Hematopoietic multipotent progenitor cell treated with erythropoietin and hydrocortisone succinate and interleukin-3 and kit ligand, for 15 days (in vitro differentiated cells): ENCODE data around the gene ILDR2.

Experiments used
- DNase-seq: peaks from one replicate; pipeline ENCODE4 v3.0.0-alpha.2; 2015; ENCODE audit warnings: low spot score

ILDR2 gene, protein sequence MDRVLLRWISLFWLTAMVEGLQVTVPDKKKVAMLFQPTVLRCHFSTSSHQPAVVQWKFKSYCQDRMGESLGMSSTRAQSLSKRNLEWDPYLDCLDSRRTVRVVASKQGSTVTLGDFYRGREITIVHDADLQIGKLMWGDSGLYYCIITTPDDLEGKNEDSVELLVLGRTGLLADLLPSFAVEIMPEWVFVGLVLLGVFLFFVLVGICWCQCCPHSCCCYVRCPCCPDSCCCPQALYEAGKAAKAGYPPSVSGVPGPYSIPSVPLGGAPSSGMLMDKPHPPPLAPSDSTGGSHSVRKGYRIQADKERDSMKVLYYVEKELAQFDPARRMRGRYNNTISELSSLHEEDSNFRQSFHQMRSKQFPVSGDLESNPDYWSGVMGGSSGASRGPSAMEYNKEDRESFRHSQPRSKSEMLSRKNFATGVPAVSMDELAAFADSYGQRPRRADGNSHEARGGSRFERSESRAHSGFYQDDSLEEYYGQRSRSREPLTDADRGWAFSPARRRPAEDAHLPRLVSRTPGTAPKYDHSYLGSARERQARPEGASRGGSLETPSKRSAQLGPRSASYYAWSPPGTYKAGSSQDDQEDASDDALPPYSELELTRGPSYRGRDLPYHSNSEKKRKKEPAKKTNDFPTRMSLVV

DNA sequence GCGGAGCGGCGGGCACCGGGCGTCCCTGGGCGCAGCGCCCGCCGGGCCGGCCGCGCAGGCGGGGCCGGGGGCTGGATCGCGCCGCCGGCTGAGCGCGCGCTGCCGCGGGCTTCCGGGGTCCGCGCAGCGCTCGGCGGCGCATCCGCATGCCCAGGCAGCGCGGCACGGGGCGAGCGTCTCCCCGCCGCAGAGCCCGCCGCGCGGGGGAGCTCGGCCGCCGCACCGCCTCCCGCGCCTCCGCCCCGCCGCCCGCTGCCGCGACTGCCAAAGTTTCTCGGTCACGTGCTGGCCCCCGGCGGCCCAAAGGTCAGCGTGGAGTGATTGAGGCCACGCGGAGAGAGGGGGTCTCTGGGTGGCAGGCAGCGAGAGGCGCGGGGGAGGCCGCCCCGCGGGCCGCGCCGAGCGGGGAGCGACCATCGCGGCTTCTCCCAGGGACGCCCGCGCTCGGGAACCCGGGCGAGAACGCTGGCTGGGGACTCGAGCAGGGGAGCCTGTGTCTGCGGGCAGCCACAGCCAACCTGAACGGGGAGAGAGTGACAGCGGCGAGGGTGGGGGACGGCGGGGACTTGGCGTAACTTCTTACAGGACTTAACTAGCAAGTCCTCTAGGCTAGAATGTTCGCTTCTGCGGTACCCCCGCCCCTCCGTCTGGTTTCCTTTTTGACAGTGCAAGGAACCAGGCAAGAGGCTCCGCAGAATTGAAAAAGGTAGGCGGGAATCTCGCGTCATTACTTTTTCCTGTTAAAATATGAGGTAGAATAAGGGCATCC, at the start of gene ILDR2:
ILDR2 (minus strand) TSS at position 180 of the 769 bp plus-strand sequence. CDS start 272 bp downstream, outside the sequence.
- DNase-seq: no peak

DNA sequence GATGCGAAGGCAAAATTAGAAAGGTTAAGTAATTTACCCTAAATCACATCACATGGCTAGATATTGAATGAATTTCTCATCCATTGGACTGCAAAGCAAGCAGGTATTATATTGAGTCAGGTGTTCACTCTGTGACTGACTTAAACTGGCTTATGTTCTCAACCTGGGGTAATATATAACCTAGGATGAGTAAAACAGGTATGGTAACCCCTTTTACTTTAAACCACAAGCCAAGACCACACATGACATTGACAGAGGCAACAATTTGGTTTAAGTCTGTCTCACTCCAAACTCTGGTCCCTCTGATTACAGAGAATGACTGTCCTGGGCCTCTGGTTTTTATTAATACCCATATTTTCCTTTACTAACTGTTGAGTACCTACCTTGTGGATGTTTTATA, 47.0 kb upstream of the ILDR2 start:
- no peak for DNase-seq

DNA sequence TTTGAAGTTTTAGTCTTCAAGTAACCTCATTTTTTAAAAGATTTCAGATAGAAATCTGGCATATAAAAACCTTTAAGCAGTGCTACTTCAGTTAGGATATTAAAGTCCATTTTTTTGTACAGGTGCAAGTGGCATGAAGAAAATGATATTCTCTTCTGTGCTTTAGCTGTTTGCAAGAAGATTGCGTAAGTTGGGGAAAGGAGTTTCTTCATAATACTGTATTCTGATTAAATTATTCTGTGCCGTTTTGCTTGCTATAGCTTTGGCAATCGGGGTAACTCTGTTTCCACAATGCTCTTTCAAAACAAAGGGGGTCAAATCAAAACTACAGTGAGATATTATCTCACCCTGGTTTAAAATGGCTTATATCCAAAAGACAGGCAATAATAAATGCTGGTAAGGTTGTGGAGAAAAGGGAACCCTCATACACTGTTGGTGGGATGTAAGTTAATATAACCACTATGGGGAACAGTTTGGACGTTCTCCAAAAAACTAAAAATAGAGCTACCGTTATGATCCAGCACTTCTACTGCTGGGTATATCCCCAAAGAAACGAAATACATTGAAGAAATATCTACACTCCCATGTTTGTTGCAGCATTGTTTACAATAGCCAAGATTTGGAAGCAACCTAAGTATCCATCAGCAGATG, 40.9 kb upstream of the ILDR2 start:
- no peak for DNase-seq

DNA sequence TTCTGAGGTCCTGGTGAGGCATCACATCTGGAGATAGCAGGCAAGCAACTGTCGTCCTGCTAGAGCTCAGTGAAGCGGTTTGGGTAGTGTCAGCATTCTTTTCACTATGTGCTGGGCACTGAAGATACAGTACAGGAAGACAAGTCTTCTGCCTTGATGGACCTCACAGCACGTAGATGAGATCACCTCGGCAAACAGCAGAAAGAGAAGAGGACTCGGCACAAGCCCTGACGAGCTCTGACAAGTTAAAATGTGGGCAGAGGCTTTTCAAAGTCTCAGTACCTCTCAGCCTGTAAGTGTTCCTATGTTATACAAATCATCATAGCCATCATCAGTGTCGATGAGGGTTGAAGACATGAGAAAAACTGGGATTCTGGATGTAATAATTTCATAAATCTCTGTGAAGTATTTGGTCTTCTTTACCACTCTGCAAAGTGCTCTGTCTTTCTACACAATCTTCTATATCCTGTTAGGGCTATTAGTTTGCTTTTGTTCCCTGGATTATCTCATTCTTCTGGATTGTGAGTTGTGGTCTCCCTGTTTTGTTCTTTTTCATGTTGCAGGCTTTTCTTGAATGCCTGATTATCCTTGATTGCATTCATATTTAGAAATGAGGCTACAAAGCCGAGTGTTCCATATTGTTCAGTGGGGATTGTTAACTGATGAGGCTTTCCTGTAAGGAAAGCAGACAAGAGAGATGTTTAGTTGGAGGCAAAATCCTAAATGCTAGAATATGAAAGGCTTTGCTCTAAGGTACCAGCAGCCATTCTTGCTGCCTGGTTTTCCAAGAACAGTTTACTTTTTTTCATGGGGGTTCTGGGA, 38.0 kb upstream of the ILDR2 start:
- DNase-seq: no peak

DNA sequence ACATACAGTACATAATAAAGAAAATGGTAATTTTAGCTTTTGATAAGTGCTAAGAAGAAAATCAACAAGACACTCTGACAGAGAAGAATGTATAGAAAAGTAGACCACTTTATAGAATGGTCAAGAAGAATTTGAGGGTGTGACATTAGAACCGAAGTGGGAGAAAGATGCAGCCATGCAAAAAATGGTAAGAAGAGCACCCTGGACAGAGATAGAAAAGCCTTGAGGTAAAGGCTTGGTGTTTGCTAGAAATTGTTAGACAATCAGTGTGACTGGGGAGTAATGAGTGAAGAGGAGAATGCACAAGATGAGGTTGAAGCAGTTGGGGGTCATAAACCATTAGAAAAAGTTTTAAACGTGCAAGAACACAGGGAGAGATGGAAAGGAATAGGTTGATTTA, 37.2 kb upstream of the ILDR2 start:
- DNase-seq: no peak

DNA sequence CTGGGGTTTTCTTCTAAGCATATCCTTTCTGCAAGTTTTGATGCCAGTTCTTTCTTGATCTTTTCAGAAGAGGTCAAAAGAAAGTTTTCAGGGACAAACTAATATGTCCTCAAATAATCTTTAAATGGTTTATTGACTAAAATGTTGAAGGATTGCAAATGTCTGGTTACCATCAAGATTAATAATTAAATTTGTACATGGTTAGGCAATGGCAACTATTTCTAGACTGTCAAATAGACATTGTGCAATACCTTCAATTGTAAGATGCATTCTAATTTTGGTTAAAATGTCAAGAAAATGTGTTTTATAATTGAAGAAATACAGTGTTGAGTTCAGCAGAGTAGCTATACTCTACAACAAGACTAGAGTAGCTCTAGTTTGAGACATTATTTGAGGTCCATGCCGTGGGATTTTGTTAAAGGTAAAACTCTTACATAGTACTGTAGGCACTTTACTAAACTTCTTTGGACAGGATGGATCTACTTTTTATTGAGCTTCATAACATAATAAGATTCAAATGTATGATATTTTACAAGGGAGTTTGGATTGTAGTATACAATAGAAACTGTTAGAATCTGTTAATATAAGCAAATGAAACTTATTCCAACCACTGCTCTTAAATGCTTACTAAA, 36.3 kb upstream of the ILDR2 start:
- DNase-seq: no peak

DNA sequence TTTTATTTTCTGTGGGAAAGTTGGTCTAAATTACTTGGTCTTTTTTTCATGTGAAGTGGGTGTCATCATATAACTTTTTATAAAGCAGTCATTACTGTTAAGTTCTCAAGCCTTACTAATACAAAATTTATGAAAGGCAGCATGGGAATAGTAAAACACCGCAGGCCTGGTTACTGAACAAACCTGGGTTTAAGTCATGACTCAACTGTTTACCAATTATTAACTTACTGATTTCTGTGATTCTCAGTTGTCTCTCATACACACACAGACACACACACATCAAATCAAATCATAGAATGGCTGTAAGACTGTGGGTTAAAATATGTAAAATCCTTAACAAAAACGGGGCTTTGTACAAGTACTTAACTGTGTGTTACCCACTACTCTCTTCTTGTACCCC, 28.4 kb upstream of the ILDR2 start:
- DNase-seq: no peak

DNA sequence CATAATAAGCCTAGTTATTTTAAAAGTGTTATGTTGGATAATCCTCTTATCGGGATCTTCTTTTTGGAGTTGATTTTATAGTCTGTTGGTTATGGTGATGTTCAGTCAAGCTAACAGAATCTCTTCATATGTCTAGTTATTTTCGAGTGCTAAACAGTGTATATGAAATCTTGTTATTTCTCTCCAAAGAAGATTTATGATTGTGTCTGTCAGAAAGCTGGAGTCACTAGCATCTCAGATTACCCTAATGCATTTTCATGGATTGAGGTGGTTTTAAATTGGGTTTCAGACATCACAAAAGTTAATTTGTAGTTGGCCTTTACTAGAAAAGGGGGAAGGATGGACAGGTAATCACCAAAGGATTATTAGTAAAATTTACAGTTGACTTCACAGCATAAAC, 27.0 kb upstream of the ILDR2 start:
- no peak for DNase-seq

DNA sequence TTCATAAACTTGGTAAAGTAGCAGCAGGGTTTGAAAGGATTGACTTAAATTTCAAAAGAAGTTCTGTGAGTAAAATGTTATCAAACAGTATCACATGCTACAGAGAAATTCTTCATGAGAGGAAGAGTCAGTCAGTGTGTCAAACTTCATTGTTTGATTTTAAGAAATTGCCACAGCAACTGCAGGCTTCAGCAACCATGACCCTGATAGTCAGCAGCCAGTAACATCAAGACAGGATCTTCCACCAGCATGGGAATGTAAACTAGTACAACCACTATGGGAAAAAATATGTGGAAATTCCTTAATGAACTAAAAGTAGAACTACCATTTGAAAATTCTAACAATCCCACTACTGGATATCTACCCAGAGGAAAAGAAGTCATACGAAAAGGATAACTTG, 25.2 kb upstream of the ILDR2 start:
- no peak for DNase-seq

DNA sequence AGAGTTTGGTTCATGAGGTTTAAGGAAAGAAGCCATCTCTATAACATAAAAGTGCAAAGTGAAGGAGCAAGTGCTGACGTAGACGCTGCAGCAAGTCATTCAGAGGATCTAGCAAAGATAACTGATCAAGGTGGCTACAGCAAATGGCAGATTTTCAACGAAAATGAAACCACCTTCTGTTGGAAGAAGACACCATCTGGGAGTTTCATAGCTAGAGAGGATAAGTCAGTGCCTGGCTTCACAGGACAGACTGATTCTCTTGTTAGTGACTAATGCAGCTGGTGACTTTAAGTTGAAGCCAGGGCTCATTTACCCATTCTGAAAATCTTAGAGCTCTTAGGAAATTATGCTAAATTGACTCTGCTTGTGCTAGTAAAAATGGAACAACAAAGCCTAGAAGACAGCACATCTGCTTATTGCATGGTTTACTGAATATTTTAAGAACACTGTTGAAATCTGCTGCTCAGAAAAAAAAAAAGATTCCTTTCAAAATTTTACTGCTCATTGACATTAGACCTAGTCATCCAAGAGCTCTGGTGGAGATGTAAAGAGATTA, 24.2 kb upstream of the ILDR2 start:
- no peak for DNase-seq

DNA sequence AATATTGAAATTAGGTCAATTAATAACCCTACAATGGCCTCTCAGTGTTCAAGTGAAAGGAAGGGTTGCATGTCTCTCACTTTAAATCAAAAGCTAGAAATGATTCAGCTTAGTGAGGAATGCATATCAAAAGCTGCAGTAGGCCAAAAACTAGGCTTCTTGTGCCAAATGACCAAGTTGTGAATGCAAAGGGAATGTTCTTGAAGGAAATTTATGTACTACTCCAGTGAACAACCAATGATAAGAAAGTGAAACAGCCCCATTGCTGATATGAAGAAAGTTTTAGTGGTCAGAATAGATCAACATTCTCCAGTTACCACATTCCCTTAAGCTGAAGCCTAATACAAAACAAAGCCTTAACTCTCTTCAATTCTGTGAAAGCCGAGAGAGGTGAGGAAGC, 23.7 kb upstream of the ILDR2 start:
- DNase-seq: no peak

DNA sequence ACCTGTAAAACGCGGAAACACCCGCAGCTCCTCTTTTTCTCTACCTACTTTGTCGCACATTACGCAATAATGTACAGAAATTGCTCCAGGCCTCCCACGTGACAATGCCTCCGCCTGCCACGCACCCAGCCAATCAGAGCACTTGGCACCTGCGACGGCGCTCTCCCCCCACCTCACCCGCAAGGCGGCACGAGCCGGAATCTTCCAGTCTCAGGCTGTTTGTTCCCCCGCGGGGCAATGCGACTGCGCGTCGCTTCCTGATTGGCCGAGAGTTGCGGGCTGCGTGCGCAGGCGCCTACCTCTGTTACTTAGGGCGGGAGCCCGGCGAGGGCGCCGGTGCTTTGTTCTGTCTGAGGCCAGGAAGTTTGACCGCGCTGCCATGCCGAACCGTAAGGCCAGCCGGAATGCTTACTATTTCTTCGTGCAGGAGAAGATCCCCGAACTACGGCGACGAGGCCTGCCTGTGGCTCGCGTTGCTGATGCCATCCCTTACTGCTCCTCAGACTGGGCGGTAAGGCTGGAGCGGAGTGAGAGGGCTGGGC, 13.7 kb upstream of the ILDR2 start, which contains the start of gene MAEL:
MAEL (plus strand) TSS at position 307 of the 542 bp plus-strand sequence; CDS start at position 380, 73 bp downstream.
- DNase-seq: no peak

DNA sequence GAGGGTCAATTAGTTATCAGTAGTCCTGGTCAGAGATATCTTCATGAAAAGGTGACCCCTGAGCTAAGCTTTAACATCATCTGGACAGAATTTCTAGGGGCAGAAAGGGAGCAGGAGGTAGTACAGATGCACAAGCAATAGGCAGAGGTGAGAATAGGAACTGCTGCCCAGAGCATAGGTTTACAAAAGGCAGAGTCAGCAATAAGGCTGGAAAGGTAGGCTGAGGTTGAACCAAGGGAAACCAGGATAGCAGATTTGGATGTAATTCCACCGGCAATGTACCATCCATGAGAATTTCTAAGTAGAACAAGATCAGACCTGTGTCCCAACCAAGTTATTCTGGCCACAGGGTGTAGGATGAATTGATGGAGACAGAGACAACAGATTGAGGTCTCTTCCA, 6.2 kb upstream of the ILDR2 start:
- DNase-seq: no peak

DNA sequence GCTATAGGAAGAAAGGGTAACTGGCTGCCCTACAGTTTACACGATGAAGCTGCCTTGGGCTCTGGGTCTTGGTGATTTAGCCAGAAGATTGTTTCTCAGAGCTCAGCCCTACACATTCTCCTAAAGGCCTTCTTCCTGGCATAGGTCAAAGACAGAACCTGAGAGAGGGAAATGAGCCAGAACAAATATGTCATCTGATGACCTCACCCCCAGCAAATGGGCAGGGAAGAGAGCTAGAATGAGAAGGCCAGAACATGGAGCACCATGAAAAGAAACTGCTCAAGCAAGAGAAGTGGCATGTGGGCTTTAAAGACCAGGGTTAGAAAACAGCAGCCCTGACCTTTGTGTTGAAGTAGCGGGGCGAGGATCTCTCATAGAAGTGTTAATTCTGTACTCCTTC, 5.5 kb upstream of the ILDR2 start:
- DNase-seq: no peak

DNA sequence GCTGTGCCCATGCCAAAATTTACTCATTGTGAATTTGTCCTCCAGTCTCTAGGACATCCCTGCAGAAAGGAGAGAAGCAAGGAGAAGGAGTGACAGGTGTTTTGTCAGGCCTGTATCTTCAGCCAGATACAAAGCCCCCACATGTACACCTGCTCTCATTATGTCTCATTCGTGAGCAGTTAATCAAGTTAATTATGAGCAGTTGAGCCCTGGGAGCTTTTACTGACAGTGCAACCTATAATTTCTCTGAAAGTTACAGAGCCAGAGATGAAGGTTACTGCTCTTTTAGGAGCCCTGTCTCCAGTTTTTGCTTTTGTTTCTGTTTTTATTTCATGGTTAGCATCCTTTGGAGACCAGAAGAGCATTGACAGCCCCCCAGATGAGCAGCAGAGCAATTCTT, 5.0 kb upstream of the ILDR2 start:
- no peak for DNase-seq

DNA sequence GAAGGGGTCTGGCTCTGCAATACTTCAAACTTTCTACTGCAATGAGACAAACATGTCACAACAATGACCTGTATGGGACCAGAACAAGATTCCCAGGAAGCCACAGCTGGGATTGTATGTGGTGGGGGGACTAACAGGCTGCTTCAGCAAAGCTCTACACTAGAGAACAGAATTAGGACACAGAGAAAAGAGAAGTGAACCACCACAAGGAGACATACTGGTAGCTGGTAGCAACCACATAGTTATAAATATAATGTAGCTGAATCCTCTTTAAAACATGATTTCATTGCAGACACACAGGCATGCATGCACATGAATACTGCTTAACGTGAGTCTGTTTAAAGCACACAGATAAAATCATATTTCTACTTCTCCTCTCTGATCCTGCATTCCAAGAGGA, 3.5 kb upstream of the ILDR2 start:
- no peak for DNase-seq

DNA sequence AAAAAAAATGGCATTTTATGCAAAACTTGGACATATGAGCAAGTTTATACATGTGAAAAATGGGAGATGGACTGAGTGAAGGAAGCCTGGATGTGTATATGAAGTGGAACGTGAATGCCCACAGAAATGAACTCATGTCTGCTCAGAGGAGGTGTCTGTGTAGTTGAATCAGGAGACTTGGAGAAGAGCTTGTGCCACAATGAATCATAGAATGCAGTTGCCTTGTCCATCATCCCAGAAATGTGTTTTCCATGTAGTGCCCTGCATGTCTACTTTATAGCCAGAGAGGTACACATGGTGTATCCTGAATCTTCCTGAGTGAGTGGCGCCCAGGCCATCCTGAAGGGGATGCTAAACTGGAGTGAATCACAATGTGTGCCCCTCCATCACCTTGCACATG, 2.6 kb upstream of the ILDR2 start:
- no peak for DNase-seq

DNA sequence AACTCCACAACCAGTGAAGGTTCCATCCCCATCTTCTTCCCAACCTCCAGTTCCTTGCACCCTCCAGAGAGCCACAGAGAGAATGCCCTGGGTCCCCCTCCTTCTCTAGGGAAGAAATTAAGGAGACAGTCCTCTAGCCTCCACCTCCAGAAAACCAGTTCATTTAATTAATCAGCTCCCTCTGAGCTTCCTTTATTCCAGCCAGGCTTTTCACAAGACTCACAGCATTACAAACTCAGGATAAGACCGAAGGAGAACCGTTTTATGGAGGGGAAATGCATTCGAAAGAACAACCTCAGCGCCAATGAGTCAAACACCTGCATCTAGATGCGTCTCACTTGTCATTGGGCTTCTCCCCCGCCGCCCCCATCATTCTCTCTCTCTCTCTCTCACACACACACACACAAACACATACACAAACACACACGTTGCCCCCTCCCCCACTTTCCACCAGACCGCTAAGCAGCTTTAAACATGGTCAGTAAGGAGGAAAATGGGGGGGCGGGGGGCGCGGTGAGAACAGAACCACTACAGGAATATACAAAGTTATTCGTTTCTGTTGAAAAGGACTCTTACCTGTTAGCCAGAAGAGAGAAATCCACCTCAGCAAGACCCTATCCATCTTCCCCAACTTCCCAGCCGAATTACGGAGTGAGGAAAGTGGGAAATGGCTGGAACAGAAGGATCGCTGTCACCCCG, 544 bp downstream of the ILDR2 start:
- DNase-seq: no peak

DNA sequence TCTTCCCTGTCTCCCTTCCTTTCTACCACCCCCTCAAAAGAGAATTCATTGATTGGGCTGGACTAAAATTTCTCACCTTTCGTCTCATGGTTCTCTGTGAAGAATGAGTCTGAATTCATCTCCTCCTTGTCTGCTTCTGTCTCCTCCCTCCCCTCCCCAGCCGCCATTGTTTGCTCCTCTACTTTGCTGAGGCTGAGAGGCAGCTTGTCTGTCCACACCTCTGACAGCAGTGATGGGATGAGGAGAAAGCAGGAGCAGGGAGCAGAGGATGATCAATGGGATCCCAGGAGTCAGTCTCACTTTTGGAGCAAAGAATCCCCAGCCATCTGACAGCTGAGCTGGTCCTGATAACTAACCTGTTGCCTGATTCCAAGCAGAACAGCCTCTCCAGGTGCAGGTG, 2.5 kb downstream of the ILDR2 start:
- DNase-seq: no peak

DNA sequence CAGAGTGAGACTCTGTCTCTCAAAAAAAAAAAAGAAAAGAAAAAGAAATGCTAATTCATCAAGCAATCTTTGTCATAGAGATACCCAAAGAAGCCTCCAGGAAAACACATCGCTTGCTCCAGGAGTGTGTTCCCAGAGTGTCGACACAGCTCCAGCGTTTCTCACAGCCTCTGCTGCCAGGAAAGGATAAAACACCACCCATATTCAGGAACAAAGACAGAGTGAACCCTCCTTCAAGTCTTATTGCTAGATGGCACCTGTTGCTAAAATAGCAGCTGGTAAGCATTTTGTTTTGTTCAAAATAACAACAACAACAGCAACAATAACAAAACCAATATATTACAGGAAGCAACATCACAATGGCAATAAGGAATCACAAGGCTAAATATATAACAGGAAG, 3.1 kb downstream of the ILDR2 start:
- DNase-seq: no peak
